DOHH2 (cell line): ENCODE results near the gene PPP1R12A.
"Not testable (repeated sequence)": the region's sequence is repeated elsewhere in the genome, so short reads cannot be mapped to it uniquely, and the experiment has no call there.

Experiments
- H3F3A ChIP-seq: fragments of 200-600 bp; sonication (generic), shearing (Covaris generic); 2 replicates; pipeline ENCODE4 v1.6.0; 2016; ENCODE audit warnings: antibody characterized with exemption, mild to moderate bottlenecking; ENCODE audit not compliant: control insufficient read depth, insufficient read depth
- H3K27ac ChIP-seq: fragments of 200-600 bp; sonication (generic); 2 replicates; pipeline ENCODE4 v1.5.1; 2014; ENCODE audit warnings: low read depth, mild to moderate bottlenecking, low read length, moderate library complexity
- H3K27me3 ChIP-seq: fragments of 200-600 bp; sonication (generic); 2 replicates; pipeline ENCODE4 v1.6.1; 2014; ENCODE audit warnings: mild to moderate bottlenecking, low read length, mixed read lengths; ENCODE audit not compliant: control insufficient read depth
- H3K36me3 ChIP-seq: fragments of 200-600 bp; sonication (generic); 2 replicates; pipeline ENCODE4 v1.6.1; 2014; ENCODE audit warnings: mild to moderate bottlenecking, low read length, moderate library complexity, mixed read lengths; ENCODE audit not compliant: control insufficient read depth
- H3K4me1 ChIP-seq: fragments of 200-600 bp; sonication (generic); 2 replicates; pipeline ENCODE4 v1.6.1; 2014; ENCODE audit warnings: mild to moderate bottlenecking, low read length, mixed read lengths; ENCODE audit not compliant: control insufficient read depth
- H3K4me2 ChIP-seq: fragments of 200-600 bp; sonication (generic); 2 replicates; pipeline ENCODE4 v1.6.0; 2014; ENCODE audit warnings: mild to moderate bottlenecking, low read length, moderate library complexity
- H3K4me3 ChIP-seq: fragments of 200-600 bp; sonication (generic); 2 replicates; pipeline ENCODE4 v1.5.1; 2014; ENCODE audit warnings: mild to moderate bottlenecking, low read length, mixed read lengths
- H3K79me2 ChIP-seq: fragments of 200-600 bp; sonication (generic); 2 replicates; pipeline ENCODE4 v1.6.1; 2014; ENCODE audit warnings: mild to moderate bottlenecking, low read length, mixed read lengths; ENCODE audit not compliant: control insufficient read depth
- H3K9me2 ChIP-seq: fragments of 200-600 bp; sonication (generic); replicated peaks from 2 replicates; pipeline ENCODE4 v1.6.1; 2014; ENCODE audit warnings: mild to moderate bottlenecking, low read length, mixed read lengths; ENCODE audit not compliant: control insufficient read depth
- H3K9me3 ChIP-seq: fragments of 200-600 bp; sonication (generic); 2 replicates; pipeline ENCODE4 v1.6.1; 2014; ENCODE audit warnings: antibody characterized with exemption, low read length, mixed read lengths; ENCODE audit not compliant: control insufficient read depth, insufficient read depth
- H4K20me1 ChIP-seq: fragments of 200-600 bp; sonication (generic); 2 replicates; pipeline ENCODE4 v1.6.0; 2014; ENCODE audit warnings: low read depth, mild to moderate bottlenecking, antibody characterized with exemption, low read length, moderate library complexity; ENCODE audit not compliant: control insufficient read depth, insufficient read depth
- EZH2phosphoT487 ChIP-seq: fragments of 200-600 bp; sonication (generic); IDR thresholded peaks from 2 replicates; pipeline ENCODE4 v1.6.1; 2017; ENCODE audit warnings: borderline replicate concordance, mild to moderate bottlenecking, antibody characterized with exemption, low read length, moderate library complexity, mixed read lengths
- TF ChIP-seq, protein P1 (sequence below): fragments of 200-600 bp; sonication (generic); IDR thresholded peaks from one replicate; pipeline ENCODE4 v1.5.1; 2014; ENCODE audit warnings: antibody characterized with exemption, mild to moderate bottlenecking, low read depth, low read length; ENCODE audit not compliant: poor library complexity, severe bottlenecking

PPP1R12A gene

GRCh38 chr12:79949098-79949497, 14.2 kb upstream of the PPP1R12A start:
- Histone ChIP-seq H3K79me2 (no peaks in the 10 kb centered on the region), H3K4me2 (no peak overlapping the region), H3K36me3 (no peaks in the 10 kb centered on the region), H4K20me1 (no peaks in the 10 kb centered on the region), H3K4me1 (no peaks in the 10 kb centered on the region), H3F3A (no peaks in the 10 kb centered on the region), H3K9me2 (no peaks in the 10 kb centered on the region), H3K27ac (no peak overlapping the region), H3K27me3 (no peaks in the 10 kb centered on the region), H3K4me3 (no peak overlapping the region), H3K9me3 (no peaks in the 10 kb centered on the region)
- no peak for TF ChIP-seq EZH2phosphoT487
- TF ChIP-seq, protein P1, sequence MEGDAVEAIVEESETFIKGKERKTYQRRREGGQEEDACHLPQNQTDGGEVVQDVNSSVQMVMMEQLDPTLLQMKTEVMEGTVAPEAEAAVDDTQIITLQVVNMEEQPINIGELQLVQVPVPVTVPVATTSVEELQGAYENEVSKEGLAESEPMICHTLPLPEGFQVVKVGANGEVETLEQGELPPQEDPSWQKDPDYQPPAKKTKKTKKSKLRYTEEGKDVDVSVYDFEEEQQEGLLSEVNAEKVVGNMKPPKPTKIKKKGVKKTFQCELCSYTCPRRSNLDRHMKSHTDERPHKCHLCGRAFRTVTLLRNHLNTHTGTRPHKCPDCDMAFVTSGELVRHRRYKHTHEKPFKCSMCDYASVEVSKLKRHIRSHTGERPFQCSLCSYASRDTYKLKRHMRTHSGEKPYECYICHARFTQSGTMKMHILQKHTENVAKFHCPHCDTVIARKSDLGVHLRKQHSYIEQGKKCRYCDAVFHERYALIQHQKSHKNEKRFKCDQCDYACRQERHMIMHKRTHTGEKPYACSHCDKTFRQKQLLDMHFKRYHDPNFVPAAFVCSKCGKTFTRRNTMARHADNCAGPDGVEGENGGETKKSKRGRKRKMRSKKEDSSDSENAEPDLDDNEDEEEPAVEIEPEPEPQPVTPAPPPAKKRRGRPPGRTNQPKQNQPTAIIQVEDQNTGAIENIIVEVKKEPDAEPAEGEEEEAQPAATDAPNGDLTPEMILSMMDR = no peak

GRCh38 chr12:79945433-79945832, 10.5 kb upstream of the PPP1R12A start:
- Histone ChIP-seq H3F3A (no peaks in the 10 kb centered on the region), H3K79me2 (no peaks in the 10 kb centered on the region), H3K4me2 (no peak overlapping the region), H4K20me1 (no peaks in the 10 kb centered on the region), H3K4me1 (no peaks in the 10 kb centered on the region), H3K27me3 (no peaks in the 10 kb centered on the region), H3K4me3 (no peak overlapping the region), H3K36me3 (no peaks in the 10 kb centered on the region), H3K27ac (no peak overlapping the region), H3K9me3 (no peaks in the 10 kb centered on the region), H3K9me2 (no peaks in the 10 kb centered on the region)
- TF ChIP-seq, protein P1 = no peak
- TF ChIP-seq EZH2phosphoT487 = no peak

GRCh38 chr12:79944565-79944964, 9.7 kb upstream of the PPP1R12A start:
- Histone ChIP-seq H3K9me3 (no peaks in the 10 kb centered on the region), H3K27ac (no peak overlapping the region), H3K4me1 (0 out of 2 replicates have a peak, but pooled peaks cover 3% of the 10 kb centered on the region), H3K27me3 (no peaks in the 10 kb centered on the region), H3K36me3 (no peaks in the 10 kb centered on the region), H3K4me2 (no peak overlapping the region), H3K9me2 (no peaks in the 10 kb centered on the region), H4K20me1 (no peaks in the 10 kb centered on the region), H3F3A (no peaks in the 10 kb centered on the region), H3K4me3 (no peak overlapping the region), H3K79me2 (no peaks in the 10 kb centered on the region)
- no peak for TF ChIP-seq EZH2phosphoT487
- TF ChIP-seq, protein P1 = no peak

GRCh38 chr12:79942846-79943245, 7.9 kb upstream of the PPP1R12A start:
- H3K9me3 ChIP-seq = not testable (repeated sequence)

More at GRCh38 chr12:79942846-79943245, 7.9 kb upstream of the PPP1R12A start:
- not testable (repeated sequence) for H3F3A ChIP-seq, H3K27me3 ChIP-seq, H4K20me1 ChIP-seq, H3K4me2 ChIP-seq, H3K4me3 ChIP-seq, H3K4me1 ChIP-seq, H3K9me2 ChIP-seq, H3K27ac ChIP-seq, H3K79me2 ChIP-seq, H3K36me3 ChIP-seq
